GM21526 (cell line): Measurements from ENCODE around the gene TRAPPC2.
A peak's percentile ranks its signal among the peaks of the same experiment; 100 is the strongest.

Experiments used
- ATAC-seq: cut with Tn5 transposase; IDR thresholded peaks from one replicate; pipeline ENCODE4 v1.9.1; 2021; ENCODE audit warnings: moderate library complexity; ENCODE audit not compliant: unreplicated experiment, low FRiP score

The TRAPPC2 gene

GRCh38 chrX:13734278-13735172 lies at the start of gene TRAPPC2, which contains the start of gene OFD1:
TSS of gene TRAPPC2 (minus strand) at chrX:13734620. CDS start at chrX:13719963, 14,657 bp downstream.
TSS of gene OFD1 (plus strand) at chrX:13734748. CDS start at chrX:13735072, 324 bp downstream.
- ATAC-seq: peak; percentile 91

GRCh38 chrX:13780868-13781427 lies 46.5 kb upstream of the TRAPPC2 start:
- ATAC-seq: no peak

GRCh38 chrX:13778916-13779315 lies 44.5 kb upstream of the TRAPPC2 start:
- ATAC-seq: no peak

- ATAC-seq: no peak
Measured at GRCh38 chrX:13776387-13776786, 42.0 kb upstream of the TRAPPC2 start.

GRCh38 chrX:13775837-13776236 lies 41.4 kb upstream of the TRAPPC2 start:
- ATAC-seq: no peak

- no peak for ATAC-seq
Measured at GRCh38 chrX:13774696-13775095, 40.3 kb upstream of the TRAPPC2 start.

GRCh38 chrX:13770013-13770535 lies 35.7 kb upstream of the TRAPPC2 start:
- ATAC-seq: no peak

- no peak for ATAC-seq
Measured at GRCh38 chrX:13768939-13769338, 34.5 kb upstream of the TRAPPC2 start.

GRCh38 chrX:13764765-13765164 lies 30.3 kb upstream of the TRAPPC2 start:
- ATAC-seq: no peak

- ATAC-seq: no peak
Measured at GRCh38 chrX:13764281-13764680, 29.9 kb upstream of the TRAPPC2 start.

GRCh38 chrX:13763489-13763888 lies 29.1 kb upstream of the TRAPPC2 start:
- no peak for ATAC-seq

GRCh38 chrX:13761606-13762414 lies 27.4 kb upstream of the TRAPPC2 start:
- peak; percentile 54 for ATAC-seq

- no peak for ATAC-seq
Measured at GRCh38 chrX:13760426-13760825, 26.0 kb upstream of the TRAPPC2 start.

- ATAC-seq: peak; percentile 75
Measured at GRCh38 chrX:13759152-13759718, 24.8 kb upstream of the TRAPPC2 start.

- no peak for ATAC-seq
Measured at GRCh38 chrX:13756381-13756780, 22.0 kb upstream of the TRAPPC2 start.

- no peak for ATAC-seq
Measured at GRCh38 chrX:13755254-13755653, 20.8 kb upstream of the TRAPPC2 start.

- ATAC-seq: no peak
Measured at GRCh38 chrX:13754765-13755164, 20.3 kb upstream of the TRAPPC2 start.

- peak; percentile 51 for ATAC-seq
Measured at GRCh38 chrX:13752646-13753045, 18.2 kb upstream of the TRAPPC2 start.

- no peak for ATAC-seq
Measured at GRCh38 chrX:13752141-13752540, 17.7 kb upstream of the TRAPPC2 start.

GRCh38 chrX:13750812-13751211 lies 16.4 kb upstream of the TRAPPC2 start:
- no peak for ATAC-seq
